ENCODE data around the gene PCDHA7. TPM values are rescaled to one million over a fixed set of nuclear protein-coding genes. Genes with fewer than 3 reads are reported as not detected.
"Not testable (repeated sequence)": the region's sequence is repeated elsewhere in the genome, so short reads cannot be mapped to it uniquely, and the experiment has no call there.

Gene PCDHA7
- total RNA-seq, 2 experiments from 2014 or later: not detected

GRCh38 chr5:140868721-140869554, 34.9 kb downstream of the PCDHA7 start, which contains the start of gene PCDHA11:
Gene PCDHA11 (plus strand): TSS chr5:140868957. CDS start chr5:140869104, 147 bp downstream.
- Mint-ChIP-seq H3K36me3 (ENCODE audit: low read depth) (peaks cover 2% of the 10 kb centered on the region), H3K4me1 (ENCODE audit: low read depth) (no peaks in the 10 kb centered on the region), H3K4me3 (no peak within 1 kb of the TSS), H3K9me3 (peaks cover 8% of the 10 kb centered on the region), H3K27me3 (peaks cover 15% of the 10 kb centered on the region), H3K27ac (no peak within 1 kb of the TSS)
- intact Hi-C loops (cut with micrococcal nuclease): no loop called here
- no peak for DNase-seq
- ChIA-PET CTCF (interaction anchor here (0.8 to 1.2 kb wide), 5 partner anchors 17 to 83 kb away, joined by 3 to 4 read pairs (median 3); partner anchors contain the start of gene PCDHA1), POLR2A (no interaction called here)
- TF ChIP-seq CTCF (IDR thresholded peaks at IDR 0.05): no peak
- no peak for ATAC-seq

- ChIA-PET CTCF (interaction anchor here (0.8 to 1.2 kb wide), 5 partner anchors 18 to 83 kb away, joined by 3 to 4 read pairs (median 3); partner anchors contain the start of gene PCDHA1), POLR2A (no interaction called here)
- Mint-ChIP-seq H3K27me3 (peaks cover 18% of the 10 kb centered on the region), H3K9me3 (peaks cover 12% of the 10 kb centered on the region), H3K36me3 (ENCODE audit: low read depth) (peaks cover 2% of the 10 kb centered on the region), H3K4me3 (no peak overlapping the region), H3K27ac (no peak overlapping the region), H3K4me1 (ENCODE audit: low read depth) (no peaks in the 10 kb centered on the region)
- no peak for DNase-seq
- intact Hi-C loops (cut with micrococcal nuclease): no loop called here
- no peak for TF ChIP-seq CTCF (IDR thresholded peaks at IDR 0.05)
- ATAC-seq: no peak
Observed at GRCh38 chr5:140869555-140869886, 35.5 kb downstream of the PCDHA7 start.

- H3K27ac Mint-ChIP-seq: no peak overlapping the region
- no peak for TF ChIP-seq CTCF (IDR thresholded peaks at IDR 0.05)
- CTCF ChIA-PET: interaction anchor here (1.2 kb wide), 2 partner anchors 29 to 84 kb away, joined by 3 read pairs; partner anchors contain the start of gene PCDHA1
- peaks cover 3% of the 10 kb centered on the region for H3K36me3 Mint-ChIP-seq (ENCODE audit: low read depth)
- no peak for ATAC-seq
- H3K4me3 Mint-ChIP-seq: no peak overlapping the region
- peaks cover 25% of the 10 kb centered on the region for H3K27me3 Mint-ChIP-seq
- intact Hi-C loops (cut with micrococcal nuclease): loop anchor here (5.0 kb wide), 1 partner anchor 172 kb away; no protein-coding TSS in a partner anchor
- DNase-seq: no peak
- POLR2A ChIA-PET: no interaction called here
- H3K9me3 Mint-ChIP-seq: peaks cover 12% of the 10 kb centered on the region
- no peaks in the 10 kb centered on the region for H3K4me1 Mint-ChIP-seq (ENCODE audit: low read depth)
Observed at GRCh38 chr5:140870221-140871201, 36.4 kb downstream of the PCDHA7 start.

GRCh38 chr5:140875085-140876065, 41.3 kb downstream of the PCDHA7 start, which contains the start of gene PCDHA12:
Gene PCDHA12 (plus strand): TSS chr5:140875308. CDS start chr5:140875473, 165 bp downstream.
- Mint-ChIP-seq H3K4me1 (ENCODE audit: low read depth) (no peaks in the 10 kb centered on the region), H3K9me3 (peaks cover 7% of the 10 kb centered on the region), H3K27me3 (peaks cover 42% of the 10 kb centered on the region), H3K27ac (no peak within 1 kb of the TSS), H3K36me3 (ENCODE audit: low read depth) (peaks cover 9% of the 10 kb centered on the region), H3K4me3 (no peak within 1 kb of the TSS)
- intact Hi-C loops (cut with micrococcal nuclease): no loop called here
- ChIA-PET CTCF (interaction anchor here (1.2 kb wide), 1 partner anchor 19 kb away, joined by 3 read pairs; the partner anchor contains the start of gene PCDHA10), POLR2A (no interaction called here)
- DNase-seq (no peak), ATAC-seq (no peak)
- no peak for TF ChIP-seq CTCF (IDR thresholded peaks at IDR 0.05)

GRCh38 chr5:140876541-140877261, 42.6 kb downstream of the PCDHA7 start:
- peaks cover 10% of the 10 kb centered on the region for H3K9me3 Mint-ChIP-seq
- H3K4me1 Mint-ChIP-seq (ENCODE audit: low read depth); intact Hi-C loops (cut with micrococcal nuclease); POLR2A ChIA-PET; DNase-seq; CTCF ChIA-PET; H3K27ac Mint-ChIP-seq; H3K4me3 Mint-ChIP-seq; ATAC-seq: not testable (repeated sequence)
- H3K36me3 Mint-ChIP-seq (ENCODE audit: low read depth): peaks cover 12% of the 10 kb centered on the region
- H3K27me3 Mint-ChIP-seq: peaks cover 43% of the 10 kb centered on the region

Measured in activated CD8-positive, alpha-beta T cell treated with anti-CD3 and anti-CD28 coated beads for 36 hours (primary cell).